ENCODE results near the gene MTA3. TPM values are rescaled to one million over a fixed set of nuclear protein-coding genes. Genes with fewer than 3 reads are reported as not detected.

The MTA3 gene
- total and polyA plus RNA-seq, 9 of the 15 experiments (the other 6 are each of a cell fraction or from before 2014, with no cell fraction given), result 12.4 to 39.6 (median 23.5) TPM

DNA sequence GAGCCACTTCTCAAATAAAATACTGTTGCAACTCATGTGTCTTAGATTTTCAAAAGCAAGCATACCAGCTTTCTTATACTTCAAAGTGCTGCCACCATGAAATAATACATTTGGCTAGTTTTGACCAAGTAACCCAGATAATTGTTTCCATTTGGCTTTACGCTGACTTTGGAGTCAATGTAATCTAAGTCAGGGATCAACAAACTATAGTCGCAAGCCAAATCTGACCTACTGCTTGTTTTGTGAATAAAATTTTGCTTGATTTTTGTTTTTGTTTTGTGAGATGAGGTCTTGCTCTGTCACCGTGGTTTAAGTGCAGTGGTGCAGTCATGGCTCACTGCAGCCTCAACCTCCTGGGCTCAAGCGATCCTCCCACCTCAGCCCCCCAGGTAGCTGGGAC lies 130.5 kb downstream of the MTA3 start:
- Histone ChIP-seq H4K20me1 (replicated peaks; ENCODE audit: control insufficient read depth, insufficient read depth, low read length) (no peaks in the 10 kb centered on the region), H3K27me3 (ENCODE audit: control insufficient read depth in 2 of 2, insufficient read depth in 2 of 2, low read length in 2 of 2) (no peaks in the 10 kb centered on the region), H3K9me1 (ENCODE audit: control insufficient read depth, insufficient read depth, low read length) (no peaks in the 10 kb centered on the region), H3K4me1 (replicated peaks in 1 of 2; ENCODE audit: control insufficient read depth in 2 of 2, insufficient read depth in 2 of 2, low read length in 2 of 2) (no peaks in the 10 kb centered on the region), H3K79me2 (ENCODE audit: control insufficient read depth, insufficient read depth, low read length) (no peaks in the 10 kb centered on the region), H3K4me3 (no peak overlapping the region), H3K9ac (ENCODE audit: insufficient read depth in 1 of 2, low read depth in 2 of 2, low read length in 2 of 2) (no peak overlapping the region), H3K4me2 (ENCODE audit: insufficient read depth, low read length) (no peak overlapping the region), H2AFZ (ENCODE audit: low read depth, low read length) (no peak overlapping the region), H3K36me3 (ENCODE audit: control insufficient read depth, insufficient read depth, low read length) (no peaks in the 10 kb centered on the region), H3K9me3 (replicated peaks; ENCODE audit: control insufficient read depth, insufficient read depth, low read depth, low read length) (no peaks in the 10 kb centered on the region), H3K27ac (ENCODE audit: extremely low read depth, low read depth, low read length) (no peak overlapping the region)
- in situ Hi-C loops (cut with MboI) (no loop called here), intact Hi-C loops (cut with micrococcal nuclease) (no loop called here)
- DNase-seq (ENCODE audit: extremely low read depth in 1 of 4, low spot score in 3 of 4) (no peak), FAIRE-seq (no peak), ATAC-seq (no peak)
- CTCF ChIA-PET (ENCODE audit: low intra/inter-chr PET ratio), result no interaction called here
- POLR2A ChIA-PET, result no interaction called here
- WGBS (ENCODE audit: insufficient coverage, low coverage, missing lambda C conversion rate), result 66% methylated on average over 4 of the region's 4 CpGs
- BruUV-seq (replicated peaks), result no TSS peak
- TF ChIP-seq PPARD (CRISPR knock-in tag; IDR thresholded peaks at IDR 0.05) (no peak), KAT2B (IDR thresholded peaks at IDR 0.05; ENCODE audit: low read depth, low read length) (no peak), ZNF778 (CRISPR knock-in tag; IDR thresholded peaks at IDR 0.05) (no peak), ZNF224 (CRISPR knock-in tag; IDR thresholded peaks at IDR 0.05) (no peak), TEAD1 (CRISPR knock-in tag; IDR thresholded peaks at IDR 0.05) (no peak), HNRNPLL (IDR thresholded peaks at IDR 0.05; ENCODE audit: low read depth, low read length, poor library complexity, severe bottlenecking) (no peak), SIRT6 (IDR thresholded peaks at IDR 0.05; ENCODE audit: low read depth, low read length) (no peak), ZNF780A (CRISPR knock-in tag; IDR thresholded peaks at IDR 0.05) (no peak), CC2D1A (IDR thresholded peaks at IDR 0.05) (no peak)
- TF ChIP-seq, protein P1, sequence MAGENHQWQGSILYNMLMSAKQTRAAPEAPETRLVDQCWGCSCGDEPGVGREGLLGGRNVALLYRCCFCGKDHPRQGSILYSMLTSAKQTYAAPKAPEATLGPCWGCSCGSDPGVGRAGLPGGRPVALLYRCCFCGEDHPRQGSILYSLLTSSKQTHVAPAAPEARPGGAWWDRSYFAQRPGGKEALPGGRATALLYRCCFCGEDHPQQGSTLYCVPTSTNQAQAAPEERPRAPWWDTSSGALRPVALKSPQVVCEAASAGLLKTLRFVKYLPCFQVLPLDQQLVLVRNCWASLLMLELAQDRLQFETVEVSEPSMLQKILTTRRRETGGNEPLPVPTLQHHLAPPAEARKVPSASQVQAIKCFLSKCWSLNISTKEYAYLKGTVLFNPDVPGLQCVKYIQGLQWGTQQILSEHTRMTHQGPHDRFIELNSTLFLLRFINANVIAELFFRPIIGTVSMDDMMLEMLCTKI (IDR thresholded peaks at IDR 0.05; ENCODE audit: partially characterized antibody), result no peak
- TF ChIP-seq, protein P2, sequence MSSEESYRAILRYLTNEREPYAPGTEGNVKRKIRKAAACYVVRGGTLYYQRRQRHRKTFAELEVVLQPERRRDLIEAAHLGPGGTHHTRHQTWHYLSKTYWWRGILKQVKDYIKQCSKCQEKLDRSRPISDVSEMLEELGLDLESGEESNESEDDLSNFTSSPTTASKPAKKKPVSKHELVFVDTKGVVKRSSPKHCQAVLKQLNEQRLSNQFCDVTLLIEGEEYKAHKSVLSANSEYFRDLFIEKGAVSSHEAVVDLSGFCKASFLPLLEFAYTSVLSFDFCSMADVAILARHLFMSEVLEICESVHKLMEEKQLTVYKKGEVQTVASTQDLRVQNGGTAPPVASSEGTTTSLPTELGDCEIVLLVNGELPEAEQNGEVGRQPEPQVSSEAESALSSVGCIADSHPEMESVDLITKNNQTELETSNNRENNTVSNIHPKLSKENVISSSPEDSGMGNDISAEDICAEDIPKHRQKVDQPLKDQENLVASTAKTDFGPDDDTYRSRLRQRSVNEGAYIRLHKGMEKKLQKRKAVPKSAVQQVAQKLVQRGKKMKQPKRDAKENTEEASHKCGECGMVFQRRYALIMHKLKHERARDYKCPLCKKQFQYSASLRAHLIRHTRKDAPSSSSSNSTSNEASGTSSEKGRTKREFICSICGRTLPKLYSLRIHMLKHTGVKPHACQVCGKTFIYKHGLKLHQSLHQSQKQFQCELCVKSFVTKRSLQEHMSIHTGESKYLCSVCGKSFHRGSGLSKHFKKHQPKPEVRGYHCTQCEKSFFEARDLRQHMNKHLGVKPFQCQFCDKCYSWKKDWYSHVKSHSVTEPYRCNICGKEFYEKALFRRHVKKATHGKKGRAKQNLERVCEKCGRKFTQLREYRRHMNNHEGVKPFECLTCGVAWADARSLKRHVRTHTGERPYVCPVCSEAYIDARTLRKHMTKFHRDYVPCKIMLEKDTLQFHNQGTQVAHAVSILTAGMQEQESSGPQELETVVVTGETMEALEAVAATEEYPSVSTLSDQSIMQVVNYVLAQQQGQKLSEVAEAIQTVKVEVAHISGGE (CRISPR knock-in tag; IDR thresholded peaks at IDR 0.05), result no peak
- TF ChIP-seq, protein P3, sequence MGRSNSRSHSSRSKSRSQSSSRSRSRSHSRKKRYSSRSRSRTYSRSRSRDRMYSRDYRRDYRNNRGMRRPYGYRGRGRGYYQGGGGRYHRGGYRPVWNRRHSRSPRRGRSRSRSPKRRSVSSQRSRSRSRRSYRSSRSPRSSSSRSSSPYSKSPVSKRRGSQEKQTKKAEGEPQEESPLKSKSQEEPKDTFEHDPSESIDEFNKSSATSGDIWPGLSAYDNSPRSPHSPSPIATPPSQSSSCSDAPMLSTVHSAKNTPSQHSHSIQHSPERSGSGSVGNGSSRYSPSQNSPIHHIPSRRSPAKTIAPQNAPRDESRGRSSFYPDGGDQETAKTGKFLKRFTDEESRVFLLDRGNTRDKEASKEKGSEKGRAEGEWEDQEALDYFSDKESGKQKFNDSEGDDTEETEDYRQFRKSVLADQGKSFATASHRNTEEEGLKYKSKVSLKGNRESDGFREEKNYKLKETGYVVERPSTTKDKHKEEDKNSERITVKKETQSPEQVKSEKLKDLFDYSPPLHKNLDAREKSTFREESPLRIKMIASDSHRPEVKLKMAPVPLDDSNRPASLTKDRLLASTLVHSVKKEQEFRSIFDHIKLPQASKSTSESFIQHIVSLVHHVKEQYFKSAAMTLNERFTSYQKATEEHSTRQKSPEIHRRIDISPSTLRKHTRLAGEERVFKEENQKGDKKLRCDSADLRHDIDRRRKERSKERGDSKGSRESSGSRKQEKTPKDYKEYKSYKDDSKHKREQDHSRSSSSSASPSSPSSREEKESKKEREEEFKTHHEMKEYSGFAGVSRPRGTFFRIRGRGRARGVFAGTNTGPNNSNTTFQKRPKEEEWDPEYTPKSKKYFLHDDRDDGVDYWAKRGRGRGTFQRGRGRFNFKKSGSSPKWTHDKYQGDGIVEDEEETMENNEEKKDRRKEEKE (IDR thresholded peaks at IDR 0.05; ENCODE audit: borderline replicate concordance in 1 of 2, control insufficient read depth in 1 of 2, low read depth in 2 of 2, low read length in 1 of 2), result no peak
- TF ChIP-seq, protein P4, sequence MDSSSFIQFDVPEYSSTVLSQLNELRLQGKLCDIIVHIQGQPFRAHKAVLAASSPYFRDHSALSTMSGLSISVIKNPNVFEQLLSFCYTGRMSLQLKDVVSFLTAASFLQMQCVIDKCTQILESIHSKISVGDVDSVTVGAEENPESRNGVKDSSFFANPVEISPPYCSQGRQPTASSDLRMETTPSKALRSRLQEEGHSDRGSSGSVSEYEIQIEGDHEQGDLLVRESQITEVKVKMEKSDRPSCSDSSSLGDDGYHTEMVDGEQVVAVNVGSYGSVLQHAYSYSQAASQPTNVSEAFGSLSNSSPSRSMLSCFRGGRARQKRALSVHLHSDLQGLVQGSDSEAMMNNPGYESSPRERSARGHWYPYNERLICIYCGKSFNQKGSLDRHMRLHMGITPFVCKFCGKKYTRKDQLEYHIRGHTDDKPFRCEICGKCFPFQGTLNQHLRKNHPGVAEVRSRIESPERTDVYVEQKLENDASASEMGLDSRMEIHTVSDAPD (CRISPR knock-in tag; IDR thresholded peaks at IDR 0.05), result no peak

All from K562 (cell line).